ENCODE results near the gene ZNF23. TPM values are rescaled to one million over a fixed set of nuclear protein-coding genes. Genes with fewer than 3 reads are reported as not detected.

Gene ZNF23
- total and polyA plus RNA-seq, 2 experiments from 2014 or later: 5.3 to 7.1 TPM

GRCh38 chr16:71409011-71409775, 52.9 kb downstream of the ZNF23 start:
- H3K9me2 ChIP-seq (replicated peaks; ENCODE audit: insufficient read depth): no peaks in the 10 kb centered on the region
- no peak overlapping the region for H3K4me3 ChIP-seq
- WGBS (ENCODE audit: low lambda C conversion rate, missing lambda C conversion rate): 54% methylated on average over 16 of the region's 16 CpGs
- H3K4me2 ChIP-seq: no peak overlapping the region
- H3K79me2 ChIP-seq: no peaks in the 10 kb centered on the region
- peaks cover 14% of the 10 kb centered on the region for H3K27me3 ChIP-seq
- TF ChIP-seq CTCF (IDR thresholded peaks at IDR 0.05; ENCODE audit: poor library complexity) (no peak), EZH2 (IDR thresholded peaks at IDR 0.05; ENCODE audit: borderline replicate concordance) (no peak), EZH2phosphoT487 (IDR thresholded peaks at IDR 0.05; ENCODE audit: low read depth, severe bottlenecking, unreplicated experiment) (no peak)
- H2AFZ ChIP-seq: no peak overlapping the region
- no peaks in the 10 kb centered on the region for H3K9me3 ChIP-seq (ENCODE audit: low read depth)
- H3K36me3 ChIP-seq (replicated peaks; ENCODE audit: insufficient read depth, low read depth): no peaks in the 10 kb centered on the region
- H4K20me1 ChIP-seq (ENCODE audit: insufficient read depth, poor library complexity, severe bottlenecking): no peaks in the 10 kb centered on the region
- no peak for DNase-seq (ENCODE audit: low spot score)
- H3K4me1 ChIP-seq (ENCODE audit: insufficient read depth): no peaks in the 10 kb centered on the region
- no peak overlapping the region for H3K27ac ChIP-seq

GRCh38 chr16:71408536-71408935, 53.5 kb downstream of the ZNF23 start:
- Histone ChIP-seq H3K27ac (no peak overlapping the region), H3K27me3 (peaks cover 14% of the 10 kb centered on the region), H2AFZ (no peak overlapping the region), H3K79me2 (no peaks in the 10 kb centered on the region), H3K4me2 (no peak overlapping the region), H3K4me3 (no peak overlapping the region), H3K4me1 (ENCODE audit: insufficient read depth) (no peaks in the 10 kb centered on the region), H3K9me2 (replicated peaks; ENCODE audit: insufficient read depth) (no peaks in the 10 kb centered on the region), H3K36me3 (replicated peaks; ENCODE audit: insufficient read depth, low read depth) (no peaks in the 10 kb centered on the region), H3K9me3 (ENCODE audit: low read depth) (no peaks in the 10 kb centered on the region), H4K20me1 (ENCODE audit: insufficient read depth, poor library complexity, severe bottlenecking) (no peaks in the 10 kb centered on the region)
- DNase-seq (ENCODE audit: low spot score): no peak
- 66% methylated on average over 3 of the region's 3 CpGs for WGBS (ENCODE audit: low lambda C conversion rate, missing lambda C conversion rate)
- TF ChIP-seq CTCF (IDR thresholded peaks at IDR 0.05; ENCODE audit: poor library complexity): no peak
- no peak for TF ChIP-seq EZH2 (IDR thresholded peaks at IDR 0.05; ENCODE audit: borderline replicate concordance)
- no peak for TF ChIP-seq EZH2phosphoT487 (IDR thresholded peaks at IDR 0.05; ENCODE audit: low read depth, severe bottlenecking, unreplicated experiment)

GRCh38 chr16:71407731-71408130, 54.3 kb downstream of the ZNF23 start:
- Histone ChIP-seq H3K4me2 (no peak overlapping the region), H3K4me3 (no peak overlapping the region), H4K20me1 (ENCODE audit: insufficient read depth, poor library complexity, severe bottlenecking) (no peaks in the 10 kb centered on the region), H3K27ac (no peak overlapping the region), H3K79me2 (no peaks in the 10 kb centered on the region), H3K36me3 (replicated peaks; ENCODE audit: insufficient read depth, low read depth) (no peaks in the 10 kb centered on the region), H3K9me2 (replicated peaks; ENCODE audit: insufficient read depth) (no peaks in the 10 kb centered on the region), H3K9me3 (ENCODE audit: low read depth) (no peaks in the 10 kb centered on the region), H3K27me3 (peaks cover 14% of the 10 kb centered on the region), H2AFZ (no peak overlapping the region), H3K4me1 (ENCODE audit: insufficient read depth) (no peaks in the 10 kb centered on the region)
- TF ChIP-seq EZH2 (IDR thresholded peaks at IDR 0.05; ENCODE audit: borderline replicate concordance) (no peak), EZH2phosphoT487 (IDR thresholded peaks at IDR 0.05; ENCODE audit: low read depth, severe bottlenecking, unreplicated experiment) (no peak), CTCF (IDR thresholded peaks at IDR 0.05; ENCODE audit: poor library complexity) (no peak)
- no peak for DNase-seq (ENCODE audit: low spot score)
- 80% methylated on average over 1 of the region's 1 CpG for WGBS (ENCODE audit: low lambda C conversion rate, missing lambda C conversion rate)
